ENCODE data around the gene HIF1A.

GRCh38 chr14:61675291-61675690 is 20.0 kb upstream of the HIF1A start:
- no peak for TF ChIP-seq CTCF (IDR thresholded peaks at IDR 0.05)
- TF ChIP-seq POLR2A (IDR thresholded peaks at IDR 0.05), result no peak
